Adrenal gland (tissue), 12 donors: ENCODE measurements around the gene SAPCD1. TPM values are rescaled to one million over a fixed set of nuclear protein-coding genes. Genes with fewer than 3 reads are reported as not detected.
"Not testable (repeated sequence)": the region's sequence is repeated elsewhere in the genome, so short reads cannot be mapped to it uniquely, and the experiment has no call there.

Experiments used
- DNase-seq, 7 donors: peaks; one replicate each; pipeline ENCODE4 v3.0.0-alpha.2; 2019 to 2020
- H3K27ac ChIP-seq, 5 donors: fragments of 200-600 bp; sonication (generic) in 4 of 5; 1 replicate in 3 of 5; 2 replicates in 2 of 5; pipeline versions ENCODE4 v1.5.1 to v1.8.0; 2016 to 2020; ENCODE audit warnings: mild to moderate bottlenecking in 1 of 5
- H3K27me3 ChIP-seq: fragments of 200-600 bp; 2 replicates; pipeline ENCODE4 v1.8.0; 2021
- H3K36me3 ChIP-seq, 2 donors: fragments of 200-600 bp; replicated peaks in 1 of 2; 1 replicate in 1 of 2; 2 replicates in 1 of 2; pipeline versions ENCODE4 v1.5.1 to v1.8.0; 2018 to 2022
- H3K4me1 ChIP-seq, 2 donors: fragments of 200-600 bp; replicated peaks in 1 of 2; 1 replicate in 1 of 2; 2 replicates in 1 of 2; pipeline versions ENCODE4 v1.5.1 to v1.8.0; 2018 to 2021
- H3K4me3 ChIP-seq, 4 donors: fragments of 200-600 bp; sonication (generic) in 3 of 4; one replicate each; pipeline ENCODE4 v1.5.1; 2016 to 2018
- H3K9me3 ChIP-seq, 3 donors: fragments of 200-600 bp; sonication (generic) in 1 of 3; replicated peaks in 1 of 3; 1 replicate in 2 of 3; 2 replicates in 1 of 3; pipeline versions ENCODE4 v1.5.1 to v1.8.0; 2016 to 2021
- POLR2A ChIP-seq, 2 donors: fragments of 450-650 bp; IDR thresholded peaks; one replicate each; pipeline ENCODE4 v1.6.1; 2017; ENCODE audit warnings: antibody characterized with exemption in 2 of 2, mild to moderate bottlenecking in 2 of 2, moderate library complexity in 1 of 2
- WGBS, 4 donors: extraction: QIAGEN DNeasy Blood & Tissue Kit in 2 of 4; methylation state at CpG; one replicate each; pipeline versions ENCODE4 v1.1.5 to v1.1.7; 2013 to 2017; 5-methylcytosine and 5-hydroxymethylcytosine counted together
- intact Hi-C, 2 donors: fragments of 100-400 bp; cut with DNase I; formaldehyde crosslinking; loops; one replicate each; pipeline versions ENCODE4 v1.14.1 to v1.15.0; 2022 to 2023
- polyA plus RNA-seq, 3 donors: library from polyadenylated mRNA; stranded (reverse); fragments of 200-250 nt in 2 of 3; fragments of 350-450 nt in 1 of 3; fragmentation: Illumina TruSeq in 1 of 3; extraction: RNeasy Lipid Tissue Mini Kit (QIAGEN cat#74804) in 1 of 3; gene quantifications; one replicate each; pipeline ENCODE4 v1.2.3, GENCODE V29; 2013 to 2014
- small RNA-seq, 2 donors: library from RNA; depleted of rRNA; stranded (forward); fragments of <200 nt; gene quantifications; one replicate each; pipeline ENCODE3, GENCODE V24; 2016
- total RNA-seq, 9 donors: library from RNA; depleted of rRNA in 4 of 9; stranded (reverse); fragments of >200 nt in 4 of 9; fragments of 120-200 nt in 1 of 9; fragmentation: NEBNext Ultra II Directional in 1 of 9; extraction: Animal tissue kit (Norgen Biotek cat#: 25700) in 1 of 9; gene quantifications; one replicate each; pipeline versions ENCODE4 v1.1.0 to v1.2.4, GENCODE V29; 2013 to 2023
- TF ChIP-seq, protein P1 (sequence below), 6 experiments: fragments of 450-650 bp in 4 of 6; fragments of 200-600 bp in 2 of 6; sonication (generic) in 1 of 6; IDR thresholded peaks; 1 replicate in 5 of 6; 2 replicates in 1 of 6; pipeline versions ENCODE4 v1.5.1 to v1.8.0; 2016 to 2021; ENCODE audit warnings: antibody characterized with exemption in 6 of 6, mild to moderate bottlenecking in 2 of 6, moderate library complexity in 1 of 6
- donor health status: healthy with polysubstance abuse.
- donor health status: Bipolar disorder and iron deficiency.
- donor health status: DM: yes; HTN: yes; CAD: no.
- donor health status: DM: no; HTN: no; CAD: no.
- donor health status: DM: no; HTN: no; CAD: no.
- donor health status: DM: yes; HTN: yes; CAD: no.

Gene SAPCD1
- total and polyA plus RNA-seq, 12 donors = 0.46 to 17.2 (median 0.96) TPM; not detected in 5

DNA sequence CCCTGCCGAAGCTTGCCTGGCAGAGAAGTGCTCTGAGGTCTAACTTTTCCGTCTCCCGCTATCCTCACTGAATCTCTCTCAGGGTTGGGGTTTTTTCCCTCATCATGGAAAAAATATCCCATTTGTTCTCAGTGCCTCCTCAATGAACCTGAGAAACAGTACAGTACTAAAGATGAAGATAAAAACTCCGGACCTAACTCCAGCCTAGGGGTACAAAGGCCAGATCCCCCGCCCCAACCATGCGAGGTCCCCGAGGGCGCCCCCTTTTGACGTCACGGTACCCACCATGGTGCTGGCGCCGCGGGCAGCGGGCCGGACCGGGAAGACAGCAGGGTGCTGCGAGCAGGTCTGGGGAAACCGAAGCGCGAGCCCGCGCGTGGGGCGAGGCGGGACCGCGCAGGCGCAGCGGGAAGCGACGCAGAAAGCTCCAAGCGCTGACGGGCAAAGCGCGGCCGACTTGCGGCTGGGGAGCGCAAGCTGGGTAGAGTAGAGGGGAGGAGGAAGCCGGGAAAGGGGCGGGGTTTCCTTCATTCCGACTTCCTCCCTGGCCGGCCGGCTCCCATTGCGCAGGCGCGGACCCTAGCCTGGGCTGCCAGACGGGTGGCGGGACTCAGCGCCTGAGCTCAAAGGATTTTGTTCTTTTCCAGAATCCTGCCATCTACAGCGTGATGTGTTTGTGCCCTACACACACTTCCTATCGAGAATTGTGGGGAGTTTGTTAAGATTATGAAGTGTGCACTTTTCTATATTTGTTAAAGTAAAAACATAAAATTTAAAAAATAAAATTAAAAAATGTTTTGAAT lies 44.2 kb downstream of the SAPCD1 start, which contains the start of gene LSM2:
Gene LSM2, minus strand, starts transcription at position 497 of the 803 bp plus-strand sequence. Its CDS starts 209 bp downstream, at position 288.
- Histone ChIP-seq H3K27ac (peak within 1 kb of the TSS; percentile 58 to 94 (median 93)), H3K9me3 (no peaks in the 10 kb centered on the region), H3K4me1 (peaks cover 6 to 19% of the 10 kb centered on the region in 2 donors), H3K36me3 (peaks cover 0 to 15% of the 10 kb centered on the region in 2 donors), H3K4me3 (peak within 1 kb of the TSS; percentile 13 to 74 (median 63)), H3K27me3 (no peaks in the 10 kb centered on the region)
- intact Hi-C loops = no loop called here
- 0 to 1% (median 1%) methylated on average over 18 to 51 of the region's 51 CpGs for WGBS, 4 donors
- TF ChIP-seq POLR2A (IDR thresholded peaks at IDR 0.05) = peak; percentile 70 to 91
- TF ChIP-seq, protein P1, sequence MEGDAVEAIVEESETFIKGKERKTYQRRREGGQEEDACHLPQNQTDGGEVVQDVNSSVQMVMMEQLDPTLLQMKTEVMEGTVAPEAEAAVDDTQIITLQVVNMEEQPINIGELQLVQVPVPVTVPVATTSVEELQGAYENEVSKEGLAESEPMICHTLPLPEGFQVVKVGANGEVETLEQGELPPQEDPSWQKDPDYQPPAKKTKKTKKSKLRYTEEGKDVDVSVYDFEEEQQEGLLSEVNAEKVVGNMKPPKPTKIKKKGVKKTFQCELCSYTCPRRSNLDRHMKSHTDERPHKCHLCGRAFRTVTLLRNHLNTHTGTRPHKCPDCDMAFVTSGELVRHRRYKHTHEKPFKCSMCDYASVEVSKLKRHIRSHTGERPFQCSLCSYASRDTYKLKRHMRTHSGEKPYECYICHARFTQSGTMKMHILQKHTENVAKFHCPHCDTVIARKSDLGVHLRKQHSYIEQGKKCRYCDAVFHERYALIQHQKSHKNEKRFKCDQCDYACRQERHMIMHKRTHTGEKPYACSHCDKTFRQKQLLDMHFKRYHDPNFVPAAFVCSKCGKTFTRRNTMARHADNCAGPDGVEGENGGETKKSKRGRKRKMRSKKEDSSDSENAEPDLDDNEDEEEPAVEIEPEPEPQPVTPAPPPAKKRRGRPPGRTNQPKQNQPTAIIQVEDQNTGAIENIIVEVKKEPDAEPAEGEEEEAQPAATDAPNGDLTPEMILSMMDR (IDR thresholded peaks at IDR 0.05) = peak in 3 of 6 experiments; percentile 10 to 28 (median 23)
- DNase-seq = peak; percentile 98 to 99 (median 98)

DNA sequence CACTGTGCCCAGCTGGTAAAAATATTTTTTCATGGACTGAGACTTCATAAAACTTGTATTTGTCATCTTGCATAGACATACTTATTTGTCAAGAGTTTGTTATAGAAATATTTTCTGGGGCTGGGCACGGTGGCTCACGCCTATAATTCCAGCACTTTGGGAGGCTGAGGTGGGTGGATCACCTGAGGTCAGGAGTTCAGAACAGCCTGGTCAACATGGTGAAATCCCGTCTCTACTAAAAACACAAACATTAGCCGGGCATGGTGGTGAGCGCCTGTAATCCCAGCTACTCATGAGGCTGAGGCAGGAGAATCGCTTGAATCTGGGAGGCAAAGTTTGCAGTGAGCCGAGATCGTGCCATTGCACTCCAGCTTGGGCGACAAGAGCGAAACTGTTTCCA lies 46.1 kb downstream of the SAPCD1 start:
- H3K27ac ChIP-seq, H3K9me3 ChIP-seq, H3K4me3 ChIP-seq, DNase-seq, intact Hi-C loops, H3K36me3 ChIP-seq, H3K27me3 ChIP-seq: not testable (repeated sequence)
- peaks cover 6 to 23% of the 10 kb centered on the region in 2 donors for H3K4me1 ChIP-seq
- 88 to 94% (median 91%) methylated on average over 10 of the region's 10 CpGs for WGBS, 4 donors

DNA sequence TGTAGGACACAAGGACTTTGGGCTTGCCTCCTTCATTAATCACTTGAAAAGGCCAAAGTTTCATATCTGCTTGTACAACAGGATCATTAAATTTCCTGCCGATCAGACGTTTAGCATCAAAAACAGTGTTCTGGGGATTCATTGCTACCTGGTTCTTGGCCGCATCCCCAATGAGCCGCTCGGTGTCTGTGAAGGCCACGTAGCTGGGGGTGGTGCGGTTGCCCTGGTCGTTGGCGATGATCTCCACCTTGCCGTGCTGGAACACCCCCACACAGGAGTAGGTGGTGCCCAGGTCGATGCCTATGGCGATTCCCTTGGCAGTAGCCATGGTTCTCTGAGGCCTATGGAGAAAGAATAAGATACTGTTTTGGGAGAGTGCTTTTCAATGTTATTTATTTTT lies 49.2 kb downstream of the SAPCD1 start:
- Histone ChIP-seq H3K27me3 (no peaks in the 10 kb centered on the region), H3K9me3 (no peaks in the 10 kb centered on the region), H3K4me1 (peaks cover 0 to 19% of the 10 kb centered on the region in 2 donors), H3K27ac (no peak overlapping the region), H3K4me3 (no peak overlapping the region), H3K36me3 (no peaks in the 10 kb centered on the region)
- peak in 1 of 7 donors; percentile 13 for DNase-seq
- intact Hi-C loops = no loop called here
- WGBS, 4 donors = 93 to 100% (median 94%) methylated on average over 4 to 12 of the region's 12 CpGs
- TF ChIP-seq, protein P1 (IDR thresholded peaks at IDR 0.05) = no peak
- TF ChIP-seq POLR2A (IDR thresholded peaks at IDR 0.05) = no peak

DNA sequence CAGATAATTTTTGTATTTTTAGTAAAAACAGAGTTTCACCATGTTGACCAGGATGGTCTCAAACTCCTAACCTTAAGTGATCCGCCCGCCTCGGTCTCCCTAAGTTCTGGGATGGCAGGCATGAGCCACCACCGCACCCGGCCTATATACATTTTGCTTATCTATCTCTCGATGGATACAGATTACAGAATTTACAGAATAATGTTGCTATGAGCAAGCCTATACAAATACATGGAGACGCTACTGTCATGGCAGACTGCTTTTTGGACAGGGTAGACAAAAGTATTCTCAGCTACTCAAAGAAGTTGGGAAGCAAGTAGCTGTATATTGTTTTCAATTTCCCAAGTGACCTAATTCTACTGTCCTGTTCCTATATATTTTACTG lies 51.0 kb downstream of the SAPCD1 start:
- Histone ChIP-seq H3K9me3 (no peaks in the 10 kb centered on the region), H3K4me3 (peak overlapping the region in 1 of 4 donors; percentile 56), H3K27ac (peak overlapping the region in 4 of 5 donors; percentile 69 to 100 (median 94)), H3K4me1 (peaks cover 2 to 22% of the 10 kb centered on the region in 2 donors), H3K36me3 (no peaks in the 10 kb centered on the region), H3K27me3 (no peaks in the 10 kb centered on the region)
- intact Hi-C loops = no loop called here
- WGBS, 4 donors = 92 to 97% (median 97%) methylated on average over 7 of the region's 7 CpGs
- TF ChIP-seq, protein P1 (IDR thresholded peaks at IDR 0.05) = no peak
- no peak for TF ChIP-seq POLR2A (IDR thresholded peaks at IDR 0.05)
- DNase-seq = peak in 1 of 7 donors; percentile 20

Small RNA genes within 50 kb of the gene (small RNA-seq; reads per million reads assigned to genes)
- gene LY6G6D = 0 reads per million in 2 donors
- 0 reads per million in 2 donors for gene MSH5-SAPCD1
- gene RF00019 = 0 reads per million in 2 donors
- gene RNU6-850P = 0 reads per million in 2 donors
- 0 reads per million in 2 donors for gene SAPCD1

Other genes starting within 250 kb of the SAPCD1 start
Only the 30 nearest of the 42 such genes appear.
- gene LST1, start 176.4 kb upstream of the SAPCD1 start, total RNA-seq = 10 to 100 TPM in 8 of 9 donors, 1 to 10 TPM in 1; 5.8 to 29.0 (median 16.9) TPM
- 10 to 100 TPM in 2 of 3 donors, 1 to 10 TPM in 1; 9.7 to 67.8 (median 49.2) TPM for gene LST1, start 176.4 kb upstream of the SAPCD1 start, polyA plus RNA-seq
- under 1 TPM in 1 of 9 donors, not detected in 8; 0.46 TPM for gene NCR3, start 169.7 kb upstream of the SAPCD1 start, total RNA-seq
- gene NCR3, start 169.7 kb upstream of the SAPCD1 start, polyA plus RNA-seq = under 1 TPM in 2 of 3 donors, not detected in 1; 0.10 to 0.24 TPM
- gene AIF1, start 147.4 kb upstream of the SAPCD1 start, total RNA-seq = 100 to 1,000 TPM in 1 of 9 donors, 10 to 100 TPM in 8; 15.3 to 104 (median 64.7) TPM
- gene AIF1, start 147.4 kb upstream of the SAPCD1 start, polyA plus RNA-seq = 10 to 100 TPM; 61.4 to 81.6 (median 73.0) TPM
- 100 to 1,000 TPM in 5 of 9 donors, 10 to 100 TPM in 4; 31.9 to 198 (median 103) TPM for gene PRRC2A, start 141.9 kb upstream of the SAPCD1 start, total RNA-seq
- 100 to 1,000 TPM in 2 of 3 donors, 10 to 100 TPM in 1; 55.6 to 419 (median 330) TPM for gene PRRC2A, start 141.9 kb upstream of the SAPCD1 start, polyA plus RNA-seq
- gene BAG6, start 110.0 kb upstream of the SAPCD1 start, total RNA-seq = 100 to 1,000 TPM; 113 to 336 (median 299) TPM
- 100 to 1,000 TPM; 170 to 799 (median 668) TPM for gene BAG6, start 110.0 kb upstream of the SAPCD1 start, polyA plus RNA-seq
- gene APOM, start 106.8 kb upstream of the SAPCD1 start, total RNA-seq = 1 to 10 TPM in 8 of 9 donors, not detected in 1; 2.3 to 4.7 (median 3.7) TPM
- gene APOM, start 106.8 kb upstream of the SAPCD1 start, polyA plus RNA-seq = 10 to 100 TPM in 2 of 3 donors, 1 to 10 TPM in 1; 6.4 to 18.2 (median 10.7) TPM
- 10 to 100 TPM; 23.8 to 37.0 (median 27.2) TPM for gene C6orf47, start 101.9 kb upstream of the SAPCD1 start, total RNA-seq
- 10 to 100 TPM; 17.9 to 23.6 (median 20.0) TPM for gene C6orf47, start 101.9 kb upstream of the SAPCD1 start, polyA plus RNA-seq
- 10 to 100 TPM; 10.2 to 61.2 (median 16.9) TPM for gene GPANK1, start 97.7 kb upstream of the SAPCD1 start, total RNA-seq
- gene GPANK1, start 97.7 kb upstream of the SAPCD1 start, polyA plus RNA-seq = 10 to 100 TPM in 2 of 3 donors, 1 to 10 TPM in 1; 7.4 to 18.3 (median 17.6) TPM
- 100 to 1,000 TPM; 142 to 324 (median 177) TPM for gene CSNK2B, start 96.6 kb upstream of the SAPCD1 start, total RNA-seq
- gene CSNK2B, start 96.6 kb upstream of the SAPCD1 start, polyA plus RNA-seq = 100 to 1,000 TPM; 171 to 239 (median 236) TPM
- 10 to 100 TPM in 1 of 9 donors, 1 to 10 TPM in 6, under 1 TPM in 2; 0.48 to 13.3 (median 3.4) TPM for gene LY6G5B, start 92.7 kb upstream of the SAPCD1 start, total RNA-seq
- 10 to 100 TPM in 1 of 3 donors, 1 to 10 TPM in 2; 4.2 to 13.4 (median 8.1) TPM for gene LY6G5B, start 92.7 kb upstream of the SAPCD1 start, polyA plus RNA-seq
- 1 to 10 TPM in 5 of 9 donors, under 1 TPM in 3, not detected in 1; 0.39 to 2.5 (median 1.8) TPM for gene LY6G5C, start 81.6 kb upstream of the SAPCD1 start, total RNA-seq
- gene LY6G5C, start 81.6 kb upstream of the SAPCD1 start, polyA plus RNA-seq = 1 to 10 TPM in 2 of 3 donors, under 1 TPM in 1; 0.75 to 3.6 (median 3.1) TPM
- 10 to 100 TPM; 48.0 to 64.4 (median 54.9) TPM for gene ABHD16A, start 59.3 kb upstream of the SAPCD1 start, total RNA-seq
- gene ABHD16A, start 59.3 kb upstream of the SAPCD1 start, polyA plus RNA-seq = 10 to 100 TPM; 38.7 to 73.1 (median 62.9) TPM
- gene LY6G6F, start 55.8 kb upstream of the SAPCD1 start, total RNA-seq = under 1 TPM in 1 of 9 donors, not detected in 8; 0.44 TPM
- not detected for gene LY6G6F, start 55.8 kb upstream of the SAPCD1 start, polyA plus RNA-seq
- gene LY6G6D, start 47.3 kb upstream of the SAPCD1 start, total RNA-seq = not detected
- not detected for gene LY6G6D, start 47.3 kb upstream of the SAPCD1 start, polyA plus RNA-seq
- gene LY6G6C, start 40.9 kb upstream of the SAPCD1 start, total RNA-seq = not detected
- not detected for gene LY6G6C, start 40.9 kb upstream of the SAPCD1 start, polyA plus RNA-seq
- under 1 TPM in 2 of 9 donors, not detected in 7; 0.22 to 0.65 TPM for gene MPIG6B, start 39.3 kb upstream of the SAPCD1 start, total RNA-seq
- gene MPIG6B, start 39.3 kb upstream of the SAPCD1 start, polyA plus RNA-seq = under 1 TPM in 2 of 3 donors, not detected in 1; 0.07 to 0.08 TPM
- 10 to 100 TPM; 21.1 to 52.7 (median 31.5) TPM for gene DDAH2, start 33.4 kb upstream of the SAPCD1 start, total RNA-seq
- 100 to 1,000 TPM in 2 of 3 donors, 1 to 10 TPM in 1; 6.4 to 202 (median 138) TPM for gene DDAH2, start 33.4 kb upstream of the SAPCD1 start, polyA plus RNA-seq
- 100 to 1,000 TPM; 176 to 426 (median 217) TPM for gene CLIC1, start 26.1 kb upstream of the SAPCD1 start, total RNA-seq
- gene CLIC1, start 26.1 kb upstream of the SAPCD1 start, polyA plus RNA-seq = 100 to 1,000 TPM; 109 to 252 (median 146) TPM
- gene MSH5, start 22.7 kb upstream of the SAPCD1 start, total RNA-seq = 10 to 100 TPM in 3 of 9 donors, 1 to 10 TPM in 6; 3.0 to 16.7 (median 5.9) TPM
- gene MSH5, start 22.7 kb upstream of the SAPCD1 start, polyA plus RNA-seq = 10 to 100 TPM in 2 of 3 donors, 1 to 10 TPM in 1; 3.6 to 24.5 (median 16.8) TPM
- gene VWA7, start 14.7 kb downstream of the SAPCD1 start, total RNA-seq = 1 to 10 TPM in 2 of 9 donors, under 1 TPM in 7; 0.17 to 2.3 (median 0.36) TPM
- 1 to 10 TPM in 2 of 3 donors, under 1 TPM in 1; 0.74 to 8.1 (median 1.1) TPM for gene VWA7, start 14.7 kb downstream of the SAPCD1 start, polyA plus RNA-seq
- gene VARS1, start 33.1 kb downstream of the SAPCD1 start, total RNA-seq = 10 to 100 TPM; 15.0 to 90.8 (median 54.9) TPM
- gene VARS1, start 33.1 kb downstream of the SAPCD1 start, polyA plus RNA-seq = 10 to 100 TPM; 58.6 to 74.6 (median 59.2) TPM
- 10 to 100 TPM; 29.2 to 61.3 (median 43.5) TPM for gene LSM2, start 44.3 kb downstream of the SAPCD1 start, total RNA-seq
- 10 to 100 TPM; 28.0 to 55.2 (median 42.8) TPM for gene LSM2, start 44.3 kb downstream of the SAPCD1 start, polyA plus RNA-seq
- gene HSPA1L, start 52.6 kb downstream of the SAPCD1 start, total RNA-seq = 1 to 10 TPM in 8 of 9 donors, under 1 TPM in 1; 0.79 to 4.3 (median 1.9) TPM
- 1 to 10 TPM; 1.0 to 5.3 (median 1.1) TPM for gene HSPA1L, start 52.6 kb downstream of the SAPCD1 start, polyA plus RNA-seq
- 100 to 1,000 TPM; 102 to 261 (median 211) TPM for gene HSPA1A, start 52.9 kb downstream of the SAPCD1 start, total RNA-seq
- 10 to 100 TPM; 48.5 to 89.4 (median 84.3) TPM for gene HSPA1A, start 52.9 kb downstream of the SAPCD1 start, polyA plus RNA-seq
- 100 to 1,000 TPM; 156 to 424 (median 265) TPM for gene HSPA1B, start 65.1 kb downstream of the SAPCD1 start, total RNA-seq
- gene HSPA1B, start 65.1 kb downstream of the SAPCD1 start, polyA plus RNA-seq = 100 to 1,000 TPM in 1 of 3 donors, 10 to 100 TPM in 2; 29.0 to 102 (median 38.6) TPM
- 100 to 1,000 TPM; 101 to 178 (median 118) TPM for gene NEU1, start 100.2 kb downstream of the SAPCD1 start, total RNA-seq
- 10 to 100 TPM; 57.8 to 94.7 (median 85.9) TPM for gene NEU1, start 100.2 kb downstream of the SAPCD1 start, polyA plus RNA-seq
- gene SLC44A4, start 116.3 kb downstream of the SAPCD1 start, total RNA-seq = 10 to 100 TPM in 7 of 9 donors, 1 to 10 TPM in 2; 1.2 to 30.1 (median 16.4) TPM
- gene SLC44A4, start 116.3 kb downstream of the SAPCD1 start, polyA plus RNA-seq = 1 to 10 TPM; 4.7 to 7.7 (median 5.1) TPM
- 10 to 100 TPM; 22.5 to 67.6 (median 43.1) TPM for gene EHMT2, start 135.0 kb downstream of the SAPCD1 start, total RNA-seq
- gene EHMT2, start 135.0 kb downstream of the SAPCD1 start, polyA plus RNA-seq = 100 to 1,000 TPM in 1 of 3 donors, 10 to 100 TPM in 2; 16.8 to 107 (median 59.4) TPM
- 10 to 100 TPM in 1 of 9 donors, 1 to 10 TPM in 6, under 1 TPM in 2; 0.69 to 14.5 (median 3.3) TPM for gene ZBTB12, start 139.4 kb downstream of the SAPCD1 start, total RNA-seq
- gene ZBTB12, start 139.4 kb downstream of the SAPCD1 start, polyA plus RNA-seq = 1 to 10 TPM; 1.7 to 4.8 (median 2.6) TPM
- gene C2, start 165.1 kb downstream of the SAPCD1 start, total RNA-seq = 100 to 1,000 TPM in 1 of 9 donors, 10 to 100 TPM in 7, 1 to 10 TPM in 1; 4.6 to 107 (median 38.8) TPM
- gene C2, start 165.1 kb downstream of the SAPCD1 start, polyA plus RNA-seq = 10 to 100 TPM; 13.3 to 25.0 (median 19.0) TPM